Immature natural killer cell (primary cell): ENCODE results near the gene WDR46. TPM values are rescaled to one million over a fixed set of nuclear protein-coding genes. Genes with fewer than 3 reads are reported as not detected.

Source experiments
- DNase-seq, 3 donors: peaks; one replicate each; pipeline ENCODE4 v3.0.0; 2022; ENCODE audit warnings: mixed read lengths in 1 of 3
- H3K27ac Mint-ChIP-seq, 6 donors: one replicate each; pipeline ENCODE4 v1.8.0; 2020; ENCODE audit warnings: mixed read lengths in 6 of 6, mild to moderate bottlenecking in 5 of 6, inconsistent platforms in 4 of 6, moderate library complexity in 3 of 6
- H3K27me3 Mint-ChIP-seq, 3 donors: one replicate each; pipeline ENCODE4 v1.8.0; 2020 to 2021; ENCODE audit warnings: low read depth in 3 of 3, mild to moderate bottlenecking in 3 of 3, mixed read lengths in 3 of 3, moderate library complexity in 3 of 3, inconsistent platforms in 1 of 3
- H3K36me3 Mint-ChIP-seq, 3 donors: one replicate each; pipeline ENCODE4 v1.8.0; 2020; ENCODE audit warnings: mixed read lengths in 3 of 3, inconsistent platforms in 2 of 3, mild to moderate bottlenecking in 2 of 3
- H3K4me1 Mint-ChIP-seq, 2 donors: one replicate each; pipeline ENCODE4 v1.8.0; 2020; ENCODE audit warnings: inconsistent platforms in 2 of 2, mild to moderate bottlenecking in 2 of 2, mixed read lengths in 2 of 2, moderate library complexity in 1 of 2
- H3K4me3 Mint-ChIP-seq, 5 donors: one replicate each; pipeline ENCODE4 v1.8.0; 2020; ENCODE audit warnings: mild to moderate bottlenecking in 5 of 5, mixed read lengths in 5 of 5, inconsistent platforms in 3 of 5, moderate library complexity in 3 of 5
- H3K9me3 Mint-ChIP-seq, 6 donors: one replicate each; pipeline ENCODE4 v1.8.0; 2020; ENCODE audit warnings: mild to moderate bottlenecking in 6 of 6, mixed read lengths in 6 of 6, inconsistent platforms in 4 of 6, moderate library complexity in 3 of 6
- polyA plus RNA-seq, 3 donors: library from polyadenylated mRNA; unstranded; fragments of 300-500 nt; fragmentation: Illumina TruSeq; gene quantifications; one replicate each; pipeline ENCODE4 v1.2.3, GENCODE V29; 2021

The WDR46 gene
- polyA plus RNA-seq, 3 donors from 2014 or later = 59.4 to 81.6 (median 74.3) TPM

GRCh38 chr6:33259032-33259431 is 30.0 kb downstream of the WDR46 start:
- Mint-ChIP-seq H3K4me3 (no peak overlapping the region), H3K9me3 (no peaks in the 10 kb centered on the region), H3K36me3 (peaks cover 13 to 22% (median 17%) of the 10 kb centered on the region in 3 donors), H3K27ac (no peak overlapping the region), H3K4me1 (no peaks in the 10 kb centered on the region), H3K27me3 (no peaks in the 10 kb centered on the region)
- DNase-seq = no peak

DNA sequence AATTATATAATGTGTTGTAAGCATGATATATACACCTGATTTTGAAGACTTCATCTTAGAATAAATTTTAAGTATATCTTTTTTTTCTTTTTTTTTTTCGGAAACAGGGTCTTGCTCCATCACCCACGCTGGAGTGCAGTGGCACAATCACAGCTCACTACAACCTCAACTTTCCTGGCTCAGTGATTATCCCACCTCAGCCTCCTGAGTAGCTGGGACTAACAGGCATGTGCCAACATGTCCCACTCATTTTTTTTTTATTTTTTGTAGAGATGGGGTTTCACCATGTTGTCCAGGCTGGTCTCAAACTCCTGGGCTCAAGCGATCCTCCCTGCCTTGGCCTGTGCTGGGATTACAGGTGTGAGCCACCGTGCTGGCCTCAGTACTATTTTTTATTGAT is 34.4 kb downstream of the WDR46 start:
- Mint-ChIP-seq H3K27me3 (no peaks in the 10 kb centered on the region), H3K27ac (no peak overlapping the region), H3K9me3 (no peaks in the 10 kb centered on the region), H3K4me3 (no peak overlapping the region), H3K4me1 (peaks cover 20 to 22% of the 10 kb centered on the region in 2 donors), H3K36me3 (peaks cover 5 to 14% (median 6%) of the 10 kb centered on the region in 3 donors)
- DNase-seq = no peak

DNA sequence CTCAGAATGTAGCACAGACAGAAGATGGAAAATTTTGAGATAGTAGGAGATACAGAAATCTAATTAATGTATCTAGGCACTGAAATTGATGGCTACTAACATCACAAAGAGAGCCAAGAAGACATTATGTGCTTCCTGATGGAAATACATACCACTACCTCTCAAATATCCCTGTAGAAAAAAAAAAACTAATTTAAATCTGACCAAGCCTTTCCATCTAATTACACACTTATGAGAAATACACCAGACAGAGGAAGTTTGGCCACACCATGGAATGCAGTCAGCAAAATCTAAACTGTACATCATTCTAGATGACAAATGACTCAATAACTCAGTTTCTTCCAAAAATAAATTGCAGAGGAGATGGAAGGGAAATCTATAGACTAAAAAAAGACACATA is 36.3 kb downstream of the WDR46 start:
- H3K27ac Mint-ChIP-seq = no peak overlapping the region
- peaks cover 5 to 14% (median 6%) of the 10 kb centered on the region in 3 donors for H3K36me3 Mint-ChIP-seq
- H3K4me3 Mint-ChIP-seq = no peak overlapping the region
- peaks cover 39 to 40% of the 10 kb centered on the region in 2 donors for H3K4me1 Mint-ChIP-seq
- H3K9me3 Mint-ChIP-seq = no peaks in the 10 kb centered on the region
- H3K27me3 Mint-ChIP-seq = no peaks in the 10 kb centered on the region
- DNase-seq = no peak

DNA sequence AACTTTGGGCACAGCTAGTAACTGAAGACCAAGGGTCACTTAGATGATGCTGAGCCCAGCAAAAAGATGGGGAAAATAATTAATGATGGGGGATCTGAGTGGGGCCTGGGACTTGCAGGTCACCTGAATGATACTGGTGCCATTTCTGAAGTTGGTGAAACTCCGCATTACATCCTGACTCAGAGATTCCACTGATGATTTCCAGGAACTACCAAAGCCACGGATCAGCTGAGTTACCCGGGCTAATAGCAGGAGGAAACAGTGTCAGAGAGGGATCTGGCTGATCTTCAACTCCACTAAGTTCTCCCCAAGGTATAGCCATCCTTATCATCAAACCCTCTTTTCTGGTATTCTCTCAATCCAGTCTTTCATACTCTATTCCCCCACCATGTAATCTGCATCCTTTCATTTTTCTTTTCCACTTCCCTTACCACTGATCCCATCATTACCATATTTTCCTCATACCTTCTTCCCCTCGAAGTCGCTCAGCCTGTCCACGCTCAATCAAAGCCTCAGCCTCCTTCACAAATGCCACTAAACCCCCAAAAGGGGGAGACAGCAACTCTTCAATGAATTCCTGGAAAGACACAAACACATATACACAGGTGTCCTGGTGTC is 37.5 kb downstream of the WDR46 start:
- H3K9me3 Mint-ChIP-seq = no peaks in the 10 kb centered on the region
- peaks cover 39 to 41% of the 10 kb centered on the region in 2 donors for H3K4me1 Mint-ChIP-seq
- peak overlapping the region in 5 of 6 donors; percentile 0 to 87 (median 69) for H3K27ac Mint-ChIP-seq
- H3K4me3 Mint-ChIP-seq = peak overlapping the region in 4 of 5 donors; percentile 7 to 67 (median 30)
- no peaks in the 10 kb centered on the region for H3K27me3 Mint-ChIP-seq
- no peak for DNase-seq
- H3K36me3 Mint-ChIP-seq = peaks cover 5 to 14% (median 6%) of the 10 kb centered on the region in 3 donors

DNA sequence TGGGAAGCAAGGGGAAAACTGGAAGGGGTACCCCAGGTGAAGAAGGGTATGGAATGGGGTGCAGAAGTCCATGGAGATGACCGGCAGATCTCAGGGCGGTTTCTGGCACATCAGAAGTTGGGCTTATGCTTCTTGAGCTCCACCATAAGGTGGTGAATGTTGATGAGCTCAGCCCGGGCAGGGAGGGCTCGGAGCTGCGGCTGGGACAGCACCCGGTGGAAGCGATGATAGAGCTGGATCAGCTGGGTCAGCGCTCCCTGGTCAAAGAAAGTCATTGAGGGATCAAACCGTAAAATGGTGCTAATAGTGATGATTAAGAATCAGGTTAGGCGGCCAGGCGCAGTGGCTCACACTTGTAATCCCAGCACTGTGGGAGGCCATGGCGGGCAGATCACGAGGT is 38.3 kb downstream of the WDR46 start:
- peak overlapping the region in 4 of 5 donors; percentile 86 to 93 (median 92) for H3K4me3 Mint-ChIP-seq
- peaks cover 0 to 2% (median 0%) of the 10 kb centered on the region in 3 donors for H3K27me3 Mint-ChIP-seq
- peaks cover 5 to 14% (median 6%) of the 10 kb centered on the region in 3 donors for H3K36me3 Mint-ChIP-seq
- H3K27ac Mint-ChIP-seq = peak overlapping the region in 4 of 6 donors; percentile 56 to 96 (median 95)
- H3K4me1 Mint-ChIP-seq = peaks cover 39 to 41% of the 10 kb centered on the region in 2 donors
- DNase-seq = no peak
- H3K9me3 Mint-ChIP-seq = no peaks in the 10 kb centered on the region

DNA sequence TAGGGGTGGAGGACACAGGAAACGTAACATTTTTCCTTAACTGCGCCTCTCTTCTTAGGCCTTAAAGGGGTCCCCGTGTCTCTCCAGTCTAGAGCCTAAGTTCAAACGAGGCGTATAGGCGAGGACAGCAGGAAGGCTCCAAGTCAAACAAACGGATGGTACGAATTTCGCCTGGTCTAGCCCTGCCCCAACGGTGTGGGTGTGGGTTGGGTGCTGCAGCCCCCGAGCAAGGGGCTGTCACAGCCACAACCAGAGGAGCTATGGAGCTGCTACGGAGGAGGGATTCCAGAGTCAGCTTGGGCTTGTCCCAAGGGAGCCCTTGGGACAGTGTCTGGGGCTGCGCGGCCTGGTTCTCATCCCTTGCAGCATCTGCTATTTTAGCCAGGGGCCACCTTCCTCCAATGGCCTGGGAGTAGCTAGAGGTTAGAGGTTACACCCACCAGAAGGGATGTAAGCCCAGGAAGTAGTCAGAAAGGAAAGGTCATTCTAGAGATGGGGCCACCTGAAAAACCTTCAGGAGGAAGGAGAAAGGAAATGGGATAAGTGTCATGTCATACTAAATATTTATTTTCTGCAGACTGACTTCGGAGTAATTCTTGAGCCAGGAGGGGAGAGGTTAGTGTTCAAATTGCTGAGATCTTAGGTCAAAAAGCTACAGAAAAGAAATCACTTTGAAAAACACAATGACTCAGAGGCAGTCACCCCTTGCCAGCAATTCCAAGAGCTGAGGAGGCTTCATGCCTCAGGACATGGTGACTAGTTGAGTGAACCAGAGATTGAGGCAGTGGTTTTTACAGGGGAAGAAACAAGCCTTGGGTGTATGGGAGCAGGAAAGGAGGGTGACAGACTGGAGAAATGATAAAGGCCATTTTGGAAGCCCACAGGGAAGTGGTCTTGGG is 39.1 kb downstream of the WDR46 start:
- peak overlapping the region; percentile 93 to 96 (median 96) for H3K27ac Mint-ChIP-seq
- H3K9me3 Mint-ChIP-seq = no peaks in the 10 kb centered on the region
- H3K4me3 Mint-ChIP-seq = peak overlapping the region; percentile 84 to 93 (median 91)
- H3K36me3 Mint-ChIP-seq = peaks cover 5 to 14% (median 6%) of the 10 kb centered on the region in 3 donors
- no peak for DNase-seq
- peaks cover 39 to 41% of the 10 kb centered on the region in 2 donors for H3K4me1 Mint-ChIP-seq
- peaks cover 0 to 3% (median 0%) of the 10 kb centered on the region in 3 donors for H3K27me3 Mint-ChIP-seq

GRCh38 chr6:33248932-33249731 is 39.9 kb downstream of the WDR46 start:
- peaks cover 0 to 3% (median 2%) of the 10 kb centered on the region in 3 donors for H3K27me3 Mint-ChIP-seq
- no peaks in the 10 kb centered on the region for H3K9me3 Mint-ChIP-seq
- peak overlapping the region; percentile 93 to 96 (median 96) for H3K27ac Mint-ChIP-seq
- peak; percentile 96 to 98 (median 97) for DNase-seq
- peaks cover 39 to 41% of the 10 kb centered on the region in 2 donors for H3K4me1 Mint-ChIP-seq
- H3K4me3 Mint-ChIP-seq = peak overlapping the region; percentile 84 to 93 (median 91)
- peaks cover 5 to 14% (median 6%) of the 10 kb centered on the region in 3 donors for H3K36me3 Mint-ChIP-seq

DNA sequence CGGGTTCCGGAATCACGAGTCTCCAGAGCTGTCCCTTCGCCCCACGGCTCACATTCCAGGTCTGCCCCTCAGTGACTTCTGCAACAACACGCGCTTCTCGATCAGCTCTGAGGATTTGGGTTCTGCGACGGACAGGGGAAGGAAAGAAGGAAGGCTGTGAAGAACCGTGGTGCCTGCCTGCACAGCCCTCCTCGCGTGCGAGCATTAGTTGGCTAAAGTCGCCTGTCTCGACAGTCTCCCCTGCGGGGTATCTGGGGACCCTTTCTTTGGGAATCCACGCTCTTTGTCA is 40.5 kb downstream of the WDR46 start:
- no peak for DNase-seq
- peak overlapping the region; percentile 93 to 96 (median 96) for H3K27ac Mint-ChIP-seq
- H3K4me3 Mint-ChIP-seq = peak overlapping the region; percentile 84 to 93 (median 91)
- H3K9me3 Mint-ChIP-seq = no peaks in the 10 kb centered on the region
- H3K27me3 Mint-ChIP-seq = peaks cover 2 to 4% (median 3%) of the 10 kb centered on the region in 3 donors
- peaks cover 5 to 11% (median 6%) of the 10 kb centered on the region in 3 donors for H3K36me3 Mint-ChIP-seq
- peaks cover 39 to 41% of the 10 kb centered on the region in 2 donors for H3K4me1 Mint-ChIP-seq

DNA sequence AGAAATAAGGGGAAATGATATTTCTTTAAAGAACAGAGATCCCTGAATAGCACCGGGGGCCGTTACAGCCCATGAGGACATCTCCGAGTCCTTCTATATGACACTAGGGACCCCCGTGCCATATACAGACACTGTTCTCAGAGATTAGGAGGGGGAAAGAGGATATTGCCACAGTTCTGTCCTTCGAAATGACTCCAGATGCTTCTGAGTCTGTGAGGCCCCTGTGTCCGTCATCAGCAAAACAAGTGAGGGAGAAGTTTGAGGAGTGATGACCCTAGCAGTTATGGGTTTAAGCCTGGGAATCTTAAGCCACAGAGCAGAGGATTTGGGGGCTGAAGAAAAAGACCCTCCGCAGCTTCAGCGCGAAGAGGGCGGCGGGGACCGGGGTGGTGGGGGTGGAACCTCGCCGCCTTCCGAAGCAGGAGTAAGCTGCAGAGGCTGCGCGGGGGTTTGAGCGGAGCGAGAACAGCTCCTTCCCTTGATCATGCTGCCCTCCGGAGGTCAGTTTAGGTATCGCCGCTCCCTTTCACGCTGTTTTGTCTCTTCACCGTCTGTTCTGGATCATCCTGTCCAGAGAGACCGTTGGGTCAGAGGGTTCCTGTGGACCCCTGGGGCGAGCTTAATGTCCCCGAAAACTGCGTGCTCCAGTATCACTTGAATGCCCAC is 40.9 kb downstream of the WDR46 start:
- Mint-ChIP-seq H3K36me3 (peaks cover 5 to 11% (median 6%) of the 10 kb centered on the region in 3 donors), H3K4me3 (peak overlapping the region; percentile 84 to 93 (median 91)), H3K27ac (peak overlapping the region; percentile 93 to 96 (median 96)), H3K4me1 (peaks cover 39 to 41% of the 10 kb centered on the region in 2 donors), H3K9me3 (no peaks in the 10 kb centered on the region), H3K27me3 (peaks cover 3 to 5% (median 4%) of the 10 kb centered on the region in 3 donors)
- peak; percentile 83 to 86 (median 86) for DNase-seq

- Mint-ChIP-seq H3K4me1 (peaks cover 7 to 8% of the 10 kb centered on the region in 2 donors), H3K36me3 (peaks cover 0 to 6% (median 0%) of the 10 kb centered on the region in 3 donors), H3K4me3 (no peak overlapping the region), H3K27ac (no peak overlapping the region), H3K27me3 (peaks cover 9 to 12% (median 11%) of the 10 kb centered on the region in 3 donors), H3K9me3 (no peaks in the 10 kb centered on the region)
- DNase-seq = no peak
These were observed 45.6 kb downstream of the WDR46 start for GRCh38 chr6:33243476-33243875.

GRCh38 chr6:33241968-33242367 is 47.1 kb downstream of the WDR46 start:
- H3K4me3 Mint-ChIP-seq = no peak overlapping the region
- no peak for DNase-seq
- no peak overlapping the region for H3K27ac Mint-ChIP-seq
- H3K4me1 Mint-ChIP-seq = no peaks in the 10 kb centered on the region
- no peaks in the 10 kb centered on the region for H3K9me3 Mint-ChIP-seq
- peaks cover 0 to 6% (median 0%) of the 10 kb centered on the region in 3 donors for H3K36me3 Mint-ChIP-seq
- H3K27me3 Mint-ChIP-seq = peaks cover 9 to 15% (median 12%) of the 10 kb centered on the region in 3 donors

- Mint-ChIP-seq H3K36me3 (peaks cover 0 to 6% (median 0%) of the 10 kb centered on the region in 3 donors), H3K9me3 (no peaks in the 10 kb centered on the region), H3K4me1 (no peaks in the 10 kb centered on the region), H3K27ac (no peak overlapping the region), H3K27me3 (peaks cover 7 to 22% (median 13%) of the 10 kb centered on the region in 3 donors), H3K4me3 (no peak overlapping the region)
- no peak for DNase-seq
These were observed 51.3 kb downstream of the WDR46 start for GRCh38 chr6:33237741-33238140.

GRCh38 chr6:33236852-33237251 is 52.2 kb downstream of the WDR46 start:
- H3K27me3 Mint-ChIP-seq = peaks cover 6 to 18% (median 14%) of the 10 kb centered on the region in 3 donors
- DNase-seq = no peak

More at GRCh38 chr6:33236852-33237251, 52.2 kb downstream of the WDR46 start:
- Mint-ChIP-seq H3K27ac (no peak overlapping the region), H3K36me3 (peaks cover 0 to 4% (median 0%) of the 10 kb centered on the region in 3 donors), H3K9me3 (no peaks in the 10 kb centered on the region), H3K4me3 (no peak overlapping the region), H3K4me1 (no peaks in the 10 kb centered on the region)
